ENCODE measurements around the gene XRCC4. TPM values are rescaled to one million over a fixed set of nuclear protein-coding genes. Genes with fewer than 3 reads are reported as not detected.

XRCC4 gene
- total RNA-seq, 1 donor from 2014 or later = 12.9 TPM

DNA sequence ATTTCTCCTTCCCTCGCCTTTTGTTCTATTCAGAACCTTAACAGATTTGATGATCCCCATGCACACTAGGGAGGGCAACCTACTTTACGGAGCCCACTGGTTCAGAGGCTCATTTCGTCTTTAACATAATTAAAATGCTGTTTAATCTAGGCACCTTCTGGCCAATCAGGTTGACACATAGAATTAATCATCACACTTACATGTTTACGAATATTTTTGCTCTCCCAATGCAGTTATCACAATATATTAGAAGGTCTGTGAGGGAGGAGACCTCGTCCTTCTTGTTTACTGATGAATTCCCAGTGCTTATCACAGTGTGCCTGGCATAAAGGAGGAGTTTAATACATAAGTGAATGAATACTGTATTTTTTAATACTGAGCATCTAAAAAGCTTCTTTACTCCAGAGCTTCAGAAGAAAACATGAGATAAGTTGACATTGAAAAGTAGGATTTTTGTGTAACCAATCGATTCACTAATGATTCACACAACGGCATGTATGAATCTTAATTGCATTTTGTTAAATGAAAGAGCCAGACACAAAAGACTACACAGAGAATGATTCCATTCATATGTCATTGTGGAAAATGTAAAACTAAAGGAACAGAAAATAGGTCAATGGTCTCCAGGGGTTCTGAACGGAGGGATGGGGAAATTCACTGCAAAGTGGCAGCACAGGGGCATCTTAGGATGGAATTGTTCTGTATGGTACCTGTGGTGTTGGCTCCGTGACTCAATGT lies 315.6 kb downstream of the XRCC4 start:
- no peak for DNase-seq (ENCODE audit: low spot score, unreplicated experiment)
- H3K36me3 Mint-ChIP-seq (ENCODE audit: insufficient read depth) = no peaks in the 10 kb centered on the region
- H3K9me3 Mint-ChIP-seq (ENCODE audit: low read depth) = no peaks in the 10 kb centered on the region
- TF ChIP-seq, protein P1, sequence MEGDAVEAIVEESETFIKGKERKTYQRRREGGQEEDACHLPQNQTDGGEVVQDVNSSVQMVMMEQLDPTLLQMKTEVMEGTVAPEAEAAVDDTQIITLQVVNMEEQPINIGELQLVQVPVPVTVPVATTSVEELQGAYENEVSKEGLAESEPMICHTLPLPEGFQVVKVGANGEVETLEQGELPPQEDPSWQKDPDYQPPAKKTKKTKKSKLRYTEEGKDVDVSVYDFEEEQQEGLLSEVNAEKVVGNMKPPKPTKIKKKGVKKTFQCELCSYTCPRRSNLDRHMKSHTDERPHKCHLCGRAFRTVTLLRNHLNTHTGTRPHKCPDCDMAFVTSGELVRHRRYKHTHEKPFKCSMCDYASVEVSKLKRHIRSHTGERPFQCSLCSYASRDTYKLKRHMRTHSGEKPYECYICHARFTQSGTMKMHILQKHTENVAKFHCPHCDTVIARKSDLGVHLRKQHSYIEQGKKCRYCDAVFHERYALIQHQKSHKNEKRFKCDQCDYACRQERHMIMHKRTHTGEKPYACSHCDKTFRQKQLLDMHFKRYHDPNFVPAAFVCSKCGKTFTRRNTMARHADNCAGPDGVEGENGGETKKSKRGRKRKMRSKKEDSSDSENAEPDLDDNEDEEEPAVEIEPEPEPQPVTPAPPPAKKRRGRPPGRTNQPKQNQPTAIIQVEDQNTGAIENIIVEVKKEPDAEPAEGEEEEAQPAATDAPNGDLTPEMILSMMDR (IDR thresholded peaks at IDR 0.05; ENCODE audit: unreplicated experiment) = no peak
- no peaks in the 10 kb centered on the region for H3K27me3 Mint-ChIP-seq
- no peak overlapping the region for H3K27ac Mint-ChIP-seq
- peaks cover 5% of the 10 kb centered on the region for H3K4me1 Mint-ChIP-seq (ENCODE audit: low read depth)
- no peak overlapping the region for H3K4me3 Mint-ChIP-seq (ENCODE audit: low read depth)

DNA sequence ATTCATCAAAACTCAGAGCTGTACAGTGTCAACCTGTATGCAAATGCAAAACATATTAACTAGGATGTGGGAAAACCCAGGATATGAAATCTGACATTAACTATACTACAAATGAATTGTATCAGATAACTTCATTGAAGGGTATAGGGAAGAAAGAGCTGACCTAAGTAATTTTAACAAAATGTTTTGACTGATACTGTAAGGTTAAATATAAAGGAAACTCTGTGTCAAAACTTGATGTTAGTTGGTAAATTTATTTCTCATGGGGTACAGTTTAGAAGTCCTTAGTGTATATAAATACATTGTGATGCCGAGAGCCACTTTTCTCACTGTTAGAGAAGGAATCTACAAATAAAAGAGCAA lies 316.1 kb downstream of the XRCC4 start:
- H3K36me3 Mint-ChIP-seq (ENCODE audit: insufficient read depth) = no peaks in the 10 kb centered on the region
- no peak for DNase-seq (ENCODE audit: low spot score, unreplicated experiment)
- H3K27me3 Mint-ChIP-seq = no peaks in the 10 kb centered on the region
- TF ChIP-seq, protein P1 (IDR thresholded peaks at IDR 0.05; ENCODE audit: unreplicated experiment) = no peak
- H3K4me3 Mint-ChIP-seq (ENCODE audit: low read depth) = no peak overlapping the region
- H3K9me3 Mint-ChIP-seq (ENCODE audit: low read depth) = peaks cover 3% of the 10 kb centered on the region
- H3K27ac Mint-ChIP-seq = no peak overlapping the region
- peaks cover 3% of the 10 kb centered on the region for H3K4me1 Mint-ChIP-seq (ENCODE audit: low read depth)

DNA sequence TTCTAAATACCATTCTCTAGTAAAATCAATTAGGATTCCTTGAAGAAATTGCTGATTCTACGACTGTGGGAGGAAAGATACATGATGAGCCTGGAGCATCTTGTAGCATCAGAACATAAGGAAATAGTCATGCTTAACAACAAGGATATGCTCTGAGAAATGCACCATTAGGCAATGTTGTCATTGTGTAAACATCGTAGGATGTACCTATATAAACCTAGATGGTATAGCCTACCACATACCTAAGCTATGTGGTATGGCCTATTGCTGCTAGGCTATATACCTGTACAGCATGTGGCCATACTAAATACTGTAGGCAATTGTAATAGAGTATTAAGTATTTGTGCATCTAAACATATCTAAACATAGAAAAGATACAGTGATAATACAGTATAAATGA lies 316.8 kb downstream of the XRCC4 start:
- Mint-ChIP-seq H3K9me3 (ENCODE audit: low read depth) (peaks cover 3% of the 10 kb centered on the region), H3K27ac (no peak overlapping the region), H3K36me3 (ENCODE audit: insufficient read depth) (no peaks in the 10 kb centered on the region), H3K4me1 (ENCODE audit: low read depth) (no peaks in the 10 kb centered on the region), H3K4me3 (ENCODE audit: low read depth) (no peak overlapping the region), H3K27me3 (no peaks in the 10 kb centered on the region)
- no peak for DNase-seq (ENCODE audit: low spot score, unreplicated experiment)
- TF ChIP-seq, protein P1 (IDR thresholded peaks at IDR 0.05; ENCODE audit: unreplicated experiment) = no peak

DNA sequence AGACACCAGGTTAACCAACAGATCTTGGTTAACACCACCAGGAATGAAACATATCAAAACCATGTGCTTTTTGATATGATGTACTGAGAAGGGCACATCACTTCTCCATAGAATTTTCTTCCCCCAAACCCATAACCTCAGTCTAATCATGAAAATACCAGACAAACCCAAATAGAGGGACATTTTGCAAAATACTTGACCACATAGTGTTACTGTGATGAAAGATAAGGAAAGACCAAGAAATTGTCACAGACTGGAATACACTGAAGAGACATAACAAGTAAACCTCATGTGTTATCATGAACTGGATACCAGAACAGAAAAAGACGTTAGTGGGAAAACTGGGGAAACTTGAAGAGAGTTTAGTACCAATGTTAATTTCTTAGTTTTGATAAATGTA lies 319.3 kb downstream of the XRCC4 start:
- peaks cover 7% of the 10 kb centered on the region for H3K4me1 Mint-ChIP-seq (ENCODE audit: low read depth)
- no peaks in the 10 kb centered on the region for H3K27me3 Mint-ChIP-seq
- no peaks in the 10 kb centered on the region for H3K36me3 Mint-ChIP-seq (ENCODE audit: insufficient read depth)
- H3K27ac Mint-ChIP-seq = no peak overlapping the region
- DNase-seq (ENCODE audit: low spot score, unreplicated experiment) = no peak
- H3K9me3 Mint-ChIP-seq (ENCODE audit: low read depth) = peaks cover 3% of the 10 kb centered on the region
- no peak overlapping the region for H3K4me3 Mint-ChIP-seq (ENCODE audit: low read depth)
- TF ChIP-seq, protein P1 (IDR thresholded peaks at IDR 0.05; ENCODE audit: unreplicated experiment) = no peak

DNA sequence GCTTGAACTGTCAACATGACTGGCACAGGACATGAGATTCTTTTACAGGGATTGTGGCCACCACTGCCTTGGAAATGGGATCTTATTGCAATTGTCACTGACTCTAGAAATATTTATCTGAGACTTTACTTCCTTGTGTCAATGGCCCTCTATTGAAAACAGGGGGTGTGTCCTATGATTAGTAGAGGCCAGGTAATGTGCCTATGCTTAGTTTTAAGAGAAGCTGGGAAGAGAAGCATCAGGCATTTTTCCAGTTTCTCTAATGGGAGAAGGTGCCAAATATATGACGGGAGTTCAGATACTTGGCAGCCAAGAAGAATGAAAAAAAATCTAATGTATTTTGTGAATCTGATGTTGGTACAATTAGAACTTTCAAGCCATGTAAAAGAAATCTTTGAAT lies 320.3 kb downstream of the XRCC4 start:
- H3K9me3 Mint-ChIP-seq (ENCODE audit: low read depth) = peaks cover 3% of the 10 kb centered on the region
- peaks cover 10% of the 10 kb centered on the region for H3K4me1 Mint-ChIP-seq (ENCODE audit: low read depth)

More for the DNA sequence above, 320.3 kb downstream of the XRCC4 start:
- H3K36me3 Mint-ChIP-seq (ENCODE audit: insufficient read depth) = no peaks in the 10 kb centered on the region
- H3K4me3 Mint-ChIP-seq (ENCODE audit: low read depth) = no peak overlapping the region
- H3K27me3 Mint-ChIP-seq = no peaks in the 10 kb centered on the region
- TF ChIP-seq, protein P1 (IDR thresholded peaks at IDR 0.05; ENCODE audit: unreplicated experiment) = no peak
- no peak for DNase-seq (ENCODE audit: low spot score, unreplicated experiment)
- H3K27ac Mint-ChIP-seq = no peak overlapping the region

All from progenitor cell of endocrine pancreas (in vitro differentiated cells).